ENCODE measurements around the gene DEPDC1. TPM values are rescaled to one million over a fixed set of nuclear protein-coding genes. Genes with fewer than 3 reads are reported as not detected.

Gene DEPDC1, protein sequence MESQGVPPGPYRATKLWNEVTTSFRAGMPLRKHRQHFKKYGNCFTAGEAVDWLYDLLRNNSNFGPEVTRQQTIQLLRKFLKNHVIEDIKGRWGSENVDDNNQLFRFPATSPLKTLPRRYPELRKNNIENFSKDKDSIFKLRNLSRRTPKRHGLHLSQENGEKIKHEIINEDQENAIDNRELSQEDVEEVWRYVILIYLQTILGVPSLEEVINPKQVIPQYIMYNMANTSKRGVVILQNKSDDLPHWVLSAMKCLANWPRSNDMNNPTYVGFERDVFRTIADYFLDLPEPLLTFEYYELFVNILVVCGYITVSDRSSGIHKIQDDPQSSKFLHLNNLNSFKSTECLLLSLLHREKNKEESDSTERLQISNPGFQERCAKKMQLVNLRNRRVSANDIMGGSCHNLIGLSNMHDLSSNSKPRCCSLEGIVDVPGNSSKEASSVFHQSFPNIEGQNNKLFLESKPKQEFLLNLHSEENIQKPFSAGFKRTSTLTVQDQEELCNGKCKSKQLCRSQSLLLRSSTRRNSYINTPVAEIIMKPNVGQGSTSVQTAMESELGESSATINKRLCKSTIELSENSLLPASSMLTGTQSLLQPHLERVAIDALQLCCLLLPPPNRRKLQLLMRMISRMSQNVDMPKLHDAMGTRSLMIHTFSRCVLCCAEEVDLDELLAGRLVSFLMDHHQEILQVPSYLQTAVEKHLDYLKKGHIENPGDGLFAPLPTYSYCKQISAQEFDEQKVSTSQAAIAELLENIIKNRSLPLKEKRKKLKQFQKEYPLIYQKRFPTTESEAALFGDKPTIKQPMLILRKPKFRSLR
- 1.7 TPM for total RNA-seq

DNA sequence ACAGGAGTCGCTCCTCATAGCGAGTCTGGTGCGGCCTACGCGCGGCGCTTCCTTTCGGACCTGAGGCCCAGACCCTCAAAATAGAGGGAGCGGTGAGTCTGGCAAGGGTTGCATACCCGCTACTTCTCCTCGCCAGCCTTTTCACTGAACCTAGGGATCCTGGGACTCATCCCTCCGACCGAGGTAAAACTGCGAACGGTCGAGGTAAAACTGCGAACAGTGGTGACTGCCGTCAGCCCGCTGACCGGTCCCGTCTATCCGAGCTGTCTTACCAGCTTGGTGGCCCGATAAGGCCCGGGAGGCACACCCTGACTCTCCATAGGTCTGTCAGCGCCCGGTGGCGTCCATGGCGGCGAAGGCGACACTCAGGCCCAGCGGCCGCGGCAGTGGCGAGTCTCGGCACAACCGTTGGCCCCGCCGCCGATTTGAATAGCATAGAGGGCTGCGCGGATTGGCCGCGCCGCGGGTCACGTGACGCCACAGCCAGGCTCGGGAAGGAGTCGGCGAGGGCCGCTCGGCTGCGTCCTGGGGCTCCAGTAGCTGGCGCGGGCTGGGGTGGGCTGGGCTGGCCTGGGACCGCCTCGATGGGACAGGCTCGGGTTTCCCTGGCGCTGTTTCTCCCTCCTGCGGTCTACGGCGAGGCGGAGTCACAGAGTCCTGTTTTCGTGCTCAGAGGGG, at the start of gene DEPDC1:
Gene DEPDC1 (minus strand): TSS at position 403 of the 678 bp plus-strand sequence. CDS start 83 bp downstream, at position 320.
- H3K36me3 ChIP-seq, result no peaks in the 10 kb centered on the region
- no peak within 1 kb of the TSS for H3K27ac ChIP-seq
- peak within 1 kb of the TSS; percentile 52 to 55 for H3K4me3 ChIP-seq
- peak in 1 of 2 donors; percentile 93 for DNase-seq (ENCODE audit: extremely low spot score in 2 of 2)
- H3K4me1 ChIP-seq, result peaks cover 9% of the 10 kb centered on the region
- TF ChIP-seq, protein P1, sequence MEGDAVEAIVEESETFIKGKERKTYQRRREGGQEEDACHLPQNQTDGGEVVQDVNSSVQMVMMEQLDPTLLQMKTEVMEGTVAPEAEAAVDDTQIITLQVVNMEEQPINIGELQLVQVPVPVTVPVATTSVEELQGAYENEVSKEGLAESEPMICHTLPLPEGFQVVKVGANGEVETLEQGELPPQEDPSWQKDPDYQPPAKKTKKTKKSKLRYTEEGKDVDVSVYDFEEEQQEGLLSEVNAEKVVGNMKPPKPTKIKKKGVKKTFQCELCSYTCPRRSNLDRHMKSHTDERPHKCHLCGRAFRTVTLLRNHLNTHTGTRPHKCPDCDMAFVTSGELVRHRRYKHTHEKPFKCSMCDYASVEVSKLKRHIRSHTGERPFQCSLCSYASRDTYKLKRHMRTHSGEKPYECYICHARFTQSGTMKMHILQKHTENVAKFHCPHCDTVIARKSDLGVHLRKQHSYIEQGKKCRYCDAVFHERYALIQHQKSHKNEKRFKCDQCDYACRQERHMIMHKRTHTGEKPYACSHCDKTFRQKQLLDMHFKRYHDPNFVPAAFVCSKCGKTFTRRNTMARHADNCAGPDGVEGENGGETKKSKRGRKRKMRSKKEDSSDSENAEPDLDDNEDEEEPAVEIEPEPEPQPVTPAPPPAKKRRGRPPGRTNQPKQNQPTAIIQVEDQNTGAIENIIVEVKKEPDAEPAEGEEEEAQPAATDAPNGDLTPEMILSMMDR (IDR thresholded peaks at IDR 0.05), result no peak
- TF ChIP-seq POLR2A (IDR thresholded peaks at IDR 0.05) (no peak), POLR2AphosphoS5 (IDR thresholded peaks at IDR 0.05; ENCODE audit: insufficient read depth in 1 of 2, low read depth in 1 of 2) (peak; percentile 45 to 50)
- intact Hi-C loops (cut with DNase I), result no loop called here
- H3K27me3 ChIP-seq, result no peaks in the 10 kb centered on the region
- H3K9me3 ChIP-seq, result no peaks in the 10 kb centered on the region

DNA sequence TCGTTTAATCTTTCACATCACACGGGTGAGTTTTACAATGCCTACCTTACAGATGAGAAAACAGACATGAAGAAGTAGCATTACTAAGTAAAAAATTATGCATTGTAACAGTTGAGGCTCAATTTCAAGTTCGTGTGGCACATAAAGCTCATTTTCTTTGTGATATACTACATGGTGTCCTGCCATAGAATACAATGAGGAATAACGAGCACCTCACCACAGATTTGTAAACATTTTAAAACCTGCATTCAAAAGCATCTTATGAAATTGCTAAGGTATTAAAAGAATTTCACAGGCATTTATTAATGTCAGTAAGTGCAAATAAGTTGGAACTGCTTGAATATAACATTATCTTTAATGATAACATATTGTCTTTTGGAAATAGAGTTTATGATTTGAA, 47.8 kb upstream of the DEPDC1 start:
- no peak for TF ChIP-seq POLR2A (IDR thresholded peaks at IDR 0.05)
- no peak for TF ChIP-seq POLR2AphosphoS5 (IDR thresholded peaks at IDR 0.05; ENCODE audit: insufficient read depth in 1 of 2, low read depth in 1 of 2)
- TF ChIP-seq, protein P1 (IDR thresholded peaks at IDR 0.05), result no peak
- Histone ChIP-seq H3K27ac (no peak overlapping the region), H3K4me1 (no peaks in the 10 kb centered on the region), H3K9me3 (no peaks in the 10 kb centered on the region), H3K27me3 (no peaks in the 10 kb centered on the region), H3K36me3 (no peaks in the 10 kb centered on the region), H3K4me3 (no peak overlapping the region)
- no peak for DNase-seq (ENCODE audit: extremely low spot score in 2 of 2)
- intact Hi-C loops (cut with DNase I), result no loop called here

DNA sequence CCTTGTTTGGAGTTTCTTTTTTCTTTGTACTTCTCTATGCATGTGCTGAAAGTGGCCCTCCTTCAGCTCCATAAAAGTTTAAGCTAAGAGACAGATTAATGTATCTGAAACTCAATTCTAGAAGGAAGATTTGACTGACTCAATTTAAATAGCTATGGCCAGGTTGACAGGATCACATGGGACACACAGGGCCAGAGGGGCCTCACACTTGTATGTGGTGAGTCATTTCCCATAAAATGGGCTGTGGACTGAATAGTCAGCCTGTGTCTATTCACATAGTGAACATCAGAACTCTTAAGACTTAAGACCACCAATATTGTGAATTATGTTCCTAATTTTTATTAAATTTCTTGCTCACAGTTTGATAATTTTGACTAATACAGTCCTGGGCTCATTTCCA, 45.7 kb upstream of the DEPDC1 start:
- Histone ChIP-seq H3K9me3 (no peaks in the 10 kb centered on the region), H3K27ac (no peak overlapping the region), H3K27me3 (no peaks in the 10 kb centered on the region), H3K4me3 (no peak overlapping the region), H3K4me1 (no peaks in the 10 kb centered on the region), H3K36me3 (no peaks in the 10 kb centered on the region)
- TF ChIP-seq POLR2A (IDR thresholded peaks at IDR 0.05) (no peak), POLR2AphosphoS5 (IDR thresholded peaks at IDR 0.05; ENCODE audit: insufficient read depth in 1 of 2, low read depth in 1 of 2) (no peak)
- TF ChIP-seq, protein P1 (IDR thresholded peaks at IDR 0.05), result no peak
- no peak for DNase-seq (ENCODE audit: extremely low spot score in 2 of 2)
- intact Hi-C loops (cut with DNase I), result no loop called here

DNA sequence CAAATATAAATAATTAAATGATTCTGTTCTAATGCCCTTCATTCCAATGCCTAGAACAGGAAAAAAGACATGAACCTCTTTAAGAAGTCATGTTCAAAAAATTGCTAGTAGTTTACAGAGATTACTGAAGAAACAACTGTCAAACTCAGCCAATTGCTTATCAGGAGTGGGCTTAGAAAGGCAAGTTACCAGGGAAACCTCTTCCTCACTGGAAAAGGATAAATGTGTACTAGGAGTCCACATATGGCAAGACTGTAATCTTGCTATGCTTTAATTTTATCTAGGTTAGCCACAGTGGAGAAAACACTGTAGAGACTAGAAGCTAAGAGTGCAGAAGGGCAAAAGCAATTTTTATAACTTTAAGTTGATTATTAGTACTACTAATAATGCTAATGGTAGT, 42.1 kb upstream of the DEPDC1 start:
- no peak for TF ChIP-seq POLR2A (IDR thresholded peaks at IDR 0.05)
- Histone ChIP-seq H3K9me3 (no peaks in the 10 kb centered on the region), H3K4me3 (no peak overlapping the region), H3K27ac (no peak overlapping the region), H3K4me1 (no peaks in the 10 kb centered on the region), H3K36me3 (no peaks in the 10 kb centered on the region), H3K27me3 (no peaks in the 10 kb centered on the region)
- DNase-seq (ENCODE audit: extremely low spot score in 2 of 2), result no peak
- intact Hi-C loops (cut with DNase I), result no loop called here

DNA sequence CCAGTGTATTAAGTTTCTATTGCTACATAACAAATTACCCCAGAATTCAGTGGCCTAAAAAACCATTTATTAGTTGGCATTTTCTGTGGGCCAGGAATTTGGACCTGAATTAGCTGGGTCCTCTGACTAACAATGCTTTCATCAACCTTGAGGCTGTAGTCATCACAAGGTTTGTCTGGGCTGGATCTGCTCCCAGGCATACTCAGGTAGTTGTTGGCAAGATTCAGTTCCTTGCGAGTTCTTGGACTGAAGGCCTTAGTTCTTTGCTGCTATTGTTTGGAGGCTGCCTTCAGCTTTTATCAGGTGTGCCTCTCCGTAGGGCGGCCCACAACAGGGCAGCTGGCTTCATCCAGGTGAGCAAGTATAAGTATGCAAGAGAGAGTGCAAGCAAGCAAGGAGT, 31.4 kb upstream of the DEPDC1 start:
- no peaks in the 10 kb centered on the region for H3K27me3 ChIP-seq
- DNase-seq (ENCODE audit: extremely low spot score in 2 of 2), result no peak
- H3K4me1 ChIP-seq, result no peaks in the 10 kb centered on the region
- intact Hi-C loops (cut with DNase I), result no loop called here
- no peaks in the 10 kb centered on the region for H3K36me3 ChIP-seq
- TF ChIP-seq, protein P1 (IDR thresholded peaks at IDR 0.05), result no peak
- TF ChIP-seq POLR2A (IDR thresholded peaks at IDR 0.05) (no peak), POLR2AphosphoS5 (IDR thresholded peaks at IDR 0.05; ENCODE audit: insufficient read depth in 1 of 2, low read depth in 1 of 2) (no peak)
- no peak overlapping the region for H3K4me3 ChIP-seq
- no peaks in the 10 kb centered on the region for H3K9me3 ChIP-seq
- no peak overlapping the region for H3K27ac ChIP-seq
